HG03025 (cell line): ENCODE data around the gene SDK2.

Experiments
- ATAC-seq: cut with Tn5 transposase; IDR thresholded peaks from one replicate; pipeline ENCODE4 v1.9.1; 2021; ENCODE audit warnings: mild to moderate bottlenecking, moderate library complexity; ENCODE audit not compliant: unreplicated experiment, low FRiP score

SDK2 gene

GRCh38 chr17:73654241-73654640 is 10.0 kb upstream of the SDK2 start:
- ATAC-seq = no peak

- ATAC-seq = no peak
Measured at GRCh38 chr17:73653810-73654209, 9.6 kb upstream of the SDK2 start.

DNA sequence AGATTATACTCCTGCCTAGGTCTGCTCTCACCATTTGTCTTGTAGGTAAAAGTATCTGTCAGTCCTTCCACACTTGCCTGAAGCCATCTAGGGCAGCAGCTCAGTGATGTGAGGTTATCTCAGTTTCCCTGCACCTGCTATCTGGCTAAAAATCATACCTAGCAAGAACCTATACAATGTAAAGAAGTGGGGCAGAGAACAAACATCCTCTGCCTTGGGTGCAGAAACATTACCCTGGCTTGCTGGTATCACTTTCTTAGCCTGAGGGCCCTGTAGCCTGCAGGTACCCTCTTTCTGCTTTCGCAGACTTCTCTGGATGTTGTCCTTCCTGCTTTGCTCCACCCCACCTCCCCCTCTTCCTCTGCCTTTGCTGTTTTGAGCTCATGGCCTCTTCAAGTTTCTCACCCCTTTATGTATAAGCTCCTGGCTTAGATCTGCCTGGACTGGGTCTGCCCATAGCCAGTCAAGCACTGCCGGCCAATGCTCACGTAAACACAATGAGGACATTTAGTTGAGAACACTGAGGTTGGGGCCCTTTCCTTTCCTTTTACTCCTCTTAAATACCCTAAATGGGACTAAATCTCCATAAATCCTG is 8.7 kb upstream of the SDK2 start:
- ATAC-seq = no peak

DNA sequence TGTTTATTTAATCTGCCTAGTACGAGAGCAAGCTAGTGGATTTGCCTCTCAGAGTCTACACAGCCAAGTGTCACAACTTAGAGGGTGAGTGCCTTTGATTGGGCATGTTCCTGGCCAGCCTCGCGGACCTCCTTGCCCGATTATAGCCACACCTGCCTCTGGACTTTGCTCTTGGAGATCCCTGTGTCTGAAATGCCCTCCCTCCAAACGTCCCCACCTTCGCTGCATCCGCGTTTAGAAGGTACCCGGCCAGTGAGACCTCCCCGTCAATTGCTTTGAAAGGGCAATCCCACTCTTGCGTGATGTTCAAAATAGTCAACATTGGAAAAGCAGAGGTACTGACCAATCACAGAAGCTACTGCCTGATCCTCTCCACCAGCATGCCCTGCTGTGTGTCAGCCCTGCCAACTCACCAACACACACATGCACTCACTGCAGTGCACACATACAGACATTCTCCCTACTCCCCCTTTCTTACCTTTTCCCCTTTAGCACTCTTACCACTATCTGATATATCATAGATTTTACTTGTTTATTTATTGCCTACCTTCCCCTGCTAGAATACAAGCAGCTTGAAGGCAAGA is 6.5 kb upstream of the SDK2 start:
- ATAC-seq = no peak

DNA sequence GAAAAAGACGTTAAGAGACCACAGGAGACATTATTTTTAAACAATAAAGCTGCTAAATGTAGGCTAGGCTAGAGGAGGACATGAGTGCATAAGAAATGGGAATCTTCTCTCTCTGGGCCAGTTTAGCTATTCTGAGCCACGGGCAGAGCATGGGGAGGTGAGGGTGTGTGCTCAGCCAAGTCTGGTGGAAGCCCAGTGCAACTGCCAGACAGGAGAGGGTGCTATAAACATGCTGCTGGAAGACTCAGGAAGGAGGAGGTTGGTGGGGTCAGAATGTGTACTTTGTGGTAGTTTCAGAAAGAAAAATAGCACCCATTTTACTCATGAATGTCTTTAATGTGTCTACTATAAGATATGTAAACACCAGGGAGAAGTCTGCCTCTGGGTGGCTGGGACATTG is 5.9 kb upstream of the SDK2 start:
- ATAC-seq = no peak

DNA sequence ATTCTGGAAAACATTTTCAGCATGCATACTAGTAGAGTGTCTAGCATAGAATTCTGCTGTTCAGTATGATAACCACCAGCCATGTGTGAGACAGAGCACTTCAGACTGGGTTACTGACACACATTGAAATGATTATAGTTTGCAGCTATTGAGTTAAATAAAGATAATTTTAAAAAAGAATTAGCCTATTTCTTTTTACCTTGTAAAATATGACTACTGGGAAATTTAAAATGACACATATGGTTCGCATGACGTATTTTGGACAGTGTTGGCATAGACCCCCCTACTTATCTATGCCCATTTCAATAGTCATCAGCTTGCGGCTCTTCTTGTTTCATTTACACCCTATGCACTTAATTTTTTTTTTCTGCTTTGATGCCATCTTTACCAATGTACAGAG is 4.7 kb upstream of the SDK2 start:
- no peak for ATAC-seq

- ATAC-seq = no peak
Measured at GRCh38 chr17:73648543-73648820, 4.2 kb upstream of the SDK2 start.

DNA sequence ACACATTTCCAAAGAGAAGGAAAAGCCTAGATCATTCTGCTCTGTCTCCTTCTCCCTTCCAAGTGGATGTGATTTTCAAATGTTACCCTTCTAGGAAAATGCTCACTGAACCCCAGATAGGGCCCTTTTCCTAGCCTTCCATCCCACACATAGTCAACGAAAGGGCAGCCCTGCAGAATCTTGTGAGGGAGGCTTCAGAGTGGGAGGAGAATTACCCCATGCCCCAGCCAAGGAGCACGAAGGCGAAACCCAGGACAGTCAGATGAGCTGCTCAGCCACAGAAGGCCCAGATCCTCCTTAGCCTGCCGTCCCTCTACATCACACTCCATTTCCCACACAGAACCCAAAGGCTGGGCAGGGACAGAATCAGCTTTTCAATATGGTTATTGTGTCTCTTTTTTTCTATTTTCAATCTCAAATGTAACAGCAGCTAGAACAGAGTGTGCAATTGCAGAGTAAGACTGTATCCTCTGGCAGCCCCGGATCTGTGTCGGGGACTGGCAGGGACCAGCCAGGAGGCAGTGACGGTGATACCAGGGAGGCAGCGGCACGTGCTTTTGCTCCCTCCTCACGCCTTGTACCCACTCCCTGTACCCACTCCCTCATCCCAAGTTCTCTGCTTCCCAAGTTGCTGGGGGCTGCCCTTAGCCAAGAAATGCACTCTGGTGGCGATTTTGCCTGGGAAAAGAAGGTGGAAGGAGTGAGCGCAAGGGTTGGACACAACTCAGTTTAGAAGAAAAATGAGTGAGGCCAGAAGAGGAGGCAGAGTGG is 3.7 kb upstream of the SDK2 start:
- no peak for ATAC-seq

DNA sequence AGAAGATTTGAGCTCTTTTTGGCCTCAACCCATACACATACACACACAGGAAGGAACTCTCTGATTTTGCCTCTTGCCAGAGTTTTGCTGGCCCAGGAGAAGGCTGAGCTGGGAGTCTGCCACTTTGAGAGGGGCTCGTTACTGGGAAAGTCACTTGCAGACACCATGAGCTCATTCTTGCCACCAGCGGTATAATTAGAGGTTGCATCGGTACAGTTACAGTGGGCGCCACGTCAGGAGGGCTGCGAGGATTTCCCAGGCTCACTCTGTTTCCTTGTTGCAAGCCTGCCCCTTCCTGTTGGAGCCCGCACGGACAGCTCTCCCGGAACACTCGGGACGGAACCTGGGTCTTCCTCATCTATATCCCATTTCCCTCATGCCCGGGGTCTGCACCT is 3.1 kb upstream of the SDK2 start:
- no peak for ATAC-seq

GRCh38 chr17:73646409-73647300 is 2.4 kb upstream of the SDK2 start:
- no peak for ATAC-seq

- ATAC-seq = no peak
Measured at GRCh38 chr17:73645050-73645871, 1.0 kb upstream of the SDK2 start.

- ATAC-seq = no peak
Measured at GRCh38 chr17:73643852-73644144, 447 bp downstream of the SDK2 start.

DNA sequence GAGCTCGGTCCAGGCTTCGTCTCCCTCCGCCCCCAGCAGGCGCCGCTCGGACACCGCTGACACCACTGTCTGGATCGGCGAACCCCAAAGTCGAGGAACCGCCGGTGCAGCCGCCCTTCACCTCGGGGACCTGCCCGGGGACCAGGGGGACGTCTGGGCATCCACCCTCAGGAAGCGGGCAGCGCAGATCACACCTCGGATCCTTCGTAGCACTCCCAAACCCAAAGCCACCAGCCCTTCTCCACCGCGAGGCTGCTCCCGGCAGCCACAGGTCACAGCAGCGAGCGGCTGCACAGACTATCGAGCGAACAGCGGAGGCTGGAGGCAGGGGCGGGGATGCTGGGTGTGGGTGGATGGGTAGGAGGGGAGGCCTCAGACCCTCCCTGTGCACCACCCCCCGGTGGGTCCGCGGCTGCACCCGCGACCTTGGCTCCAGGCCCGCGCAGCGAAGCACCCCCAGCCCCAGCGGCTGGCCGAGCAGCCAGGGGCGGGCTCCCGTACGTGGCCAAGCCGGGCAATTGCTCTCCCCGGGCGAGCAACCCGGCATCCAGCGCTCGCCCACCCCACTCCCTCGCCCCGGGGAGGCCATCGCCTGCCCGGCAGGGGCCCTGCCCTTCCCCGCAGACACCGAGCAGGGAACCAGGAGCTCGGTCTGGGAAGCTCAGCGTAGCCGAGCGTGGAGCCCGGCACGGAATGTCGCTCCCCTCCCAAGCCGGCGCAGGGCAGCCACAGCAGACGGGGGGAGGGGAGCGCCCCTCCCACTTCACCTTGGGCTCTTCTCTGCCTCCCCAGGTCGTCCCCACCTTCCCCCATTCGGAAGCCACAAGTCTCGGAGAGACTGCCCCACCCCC is 1.0 kb downstream of the SDK2 start:
- no peak for ATAC-seq

GRCh38 chr17:73642659-73643000 is 1.6 kb downstream of the SDK2 start:
- ATAC-seq = no peak

- ATAC-seq = no peak
Measured at GRCh38 chr17:73641826-73642600, 2.2 kb downstream of the SDK2 start.

DNA sequence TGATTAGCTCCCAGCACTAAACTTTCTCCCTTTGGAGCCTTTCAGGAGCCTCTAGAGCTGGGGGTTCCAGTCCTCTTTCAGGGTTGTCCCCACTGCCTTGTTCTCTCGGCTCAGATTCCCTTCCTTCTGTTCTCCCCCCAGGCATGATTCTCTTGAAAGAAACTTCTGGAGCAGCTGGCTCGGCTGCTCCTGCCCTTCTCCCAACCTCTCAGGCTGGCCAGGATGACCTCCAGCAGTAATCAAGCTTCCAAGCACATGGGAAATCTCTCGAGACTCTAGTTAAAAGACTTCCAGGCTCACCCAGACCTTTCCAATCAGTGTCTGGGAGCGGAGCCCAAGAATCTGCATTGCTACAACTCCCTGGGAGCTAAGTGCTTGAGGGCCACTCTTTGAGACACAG is 3.6 kb downstream of the SDK2 start:
- no peak for ATAC-seq

DNA sequence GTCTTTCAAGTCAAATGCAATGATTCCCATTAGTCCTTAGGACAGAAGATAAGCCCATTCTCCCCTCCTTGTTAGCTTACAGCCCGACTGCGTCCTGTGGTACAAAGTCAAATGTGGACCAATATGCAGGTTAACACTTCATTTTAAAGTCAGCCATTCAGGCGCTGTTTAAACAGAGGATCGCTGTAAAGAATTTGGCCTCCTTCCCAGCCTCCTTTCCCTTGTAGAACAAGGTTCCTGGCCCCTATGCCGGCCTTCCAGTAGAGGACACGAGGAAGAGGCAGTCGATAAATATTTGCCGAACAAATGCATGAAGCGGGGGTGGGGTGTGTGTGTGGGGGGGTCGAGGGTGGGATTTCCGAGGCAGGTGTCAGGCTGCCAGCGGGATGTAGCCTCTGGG is 4.3 kb downstream of the SDK2 start:
- no peak for ATAC-seq

DNA sequence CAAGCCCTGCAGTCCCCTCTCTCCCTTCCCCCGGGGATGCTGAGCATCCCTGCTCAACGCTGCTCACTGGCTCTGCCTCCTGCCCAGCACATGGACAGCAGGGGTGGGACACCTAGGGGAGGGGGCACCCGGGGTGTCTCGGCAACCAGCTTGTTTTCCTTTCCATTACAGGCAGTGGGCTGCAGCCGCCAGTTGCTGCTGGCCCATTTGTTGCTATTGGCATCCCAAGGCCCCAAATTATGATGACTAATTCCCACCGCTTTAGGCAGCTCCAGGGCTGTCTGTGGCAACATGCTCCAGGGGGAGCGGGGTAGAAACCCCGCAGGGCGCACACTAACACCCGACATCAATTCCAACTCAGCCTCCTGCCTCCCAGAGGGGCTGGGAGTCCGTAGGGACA is 4.9 kb downstream of the SDK2 start:
- ATAC-seq = no peak

- ATAC-seq = no peak
Measured at GRCh38 chr17:73638556-73638955, 5.7 kb downstream of the SDK2 start.
